BLaER1 (cell line): ENCODE measurements around the gene MYOZ2.

Experiments
- H3K27ac ChIP-seq: shearing (Covaris generic); formaldehyde crosslinking; 2 replicates; pipeline ENCODE4 v1.8.1; 2022
- H3K27me3 ChIP-seq: shearing (Covaris generic); formaldehyde crosslinking; 2 replicates; pipeline ENCODE4 v1.8.1; 2022
- H3K36me3 ChIP-seq: shearing (Covaris generic); formaldehyde crosslinking; 2 replicates; pipeline ENCODE4 v1.8.1; 2022
- H3K4me1 ChIP-seq: shearing (Covaris generic); formaldehyde crosslinking; 2 replicates; pipeline ENCODE4 v1.8.1; 2022
- H3K4me2 ChIP-seq: shearing (Covaris generic); formaldehyde crosslinking; 2 replicates; pipeline ENCODE4 v1.8.1; 2022
- H3K4me3 ChIP-seq: shearing (Covaris generic); formaldehyde crosslinking; 2 replicates; pipeline ENCODE4 v1.8.1; 2022
- H3K9ac ChIP-seq: shearing (Covaris generic); formaldehyde crosslinking; 2 replicates; pipeline ENCODE4 v1.8.1; 2022
- H3K9me3 ChIP-seq: shearing (Covaris generic); formaldehyde crosslinking; 2 replicates; pipeline ENCODE4 v1.8.1; 2022
- H4K20me1 ChIP-seq: shearing (Covaris generic); formaldehyde crosslinking; 2 replicates; pipeline ENCODE4 v1.8.1; 2022
- Cebpa-rat ChIP-seq: shearing (Covaris generic); IDR thresholded peaks from 2 replicates; pipeline ENCODE4 v1.8.1; 2022

Gene MYOZ2

GRCh38 chr4:119135721-119136121 is at the start of gene MYOZ2:
Gene MYOZ2 (plus strand): TSS chr4:119135832. CDS start chr4:119136526, 694 bp downstream.
- H3K4me2 ChIP-seq: no peak within 1 kb of the TSS
- no peaks in the 10 kb centered on the region for H3K36me3 ChIP-seq
- no peaks in the 10 kb centered on the region for H4K20me1 ChIP-seq
- no peaks in the 10 kb centered on the region for H3K27me3 ChIP-seq
- H3K9ac ChIP-seq: no peak within 1 kb of the TSS
- H3K9me3 ChIP-seq: no peaks in the 10 kb centered on the region
- TF ChIP-seq Cebpa-rat: no peak
- H3K27ac ChIP-seq: no peak within 1 kb of the TSS
- peaks cover 28% of the 10 kb centered on the region for H3K4me1 ChIP-seq
- no peak within 1 kb of the TSS for H3K4me3 ChIP-seq

DNA sequence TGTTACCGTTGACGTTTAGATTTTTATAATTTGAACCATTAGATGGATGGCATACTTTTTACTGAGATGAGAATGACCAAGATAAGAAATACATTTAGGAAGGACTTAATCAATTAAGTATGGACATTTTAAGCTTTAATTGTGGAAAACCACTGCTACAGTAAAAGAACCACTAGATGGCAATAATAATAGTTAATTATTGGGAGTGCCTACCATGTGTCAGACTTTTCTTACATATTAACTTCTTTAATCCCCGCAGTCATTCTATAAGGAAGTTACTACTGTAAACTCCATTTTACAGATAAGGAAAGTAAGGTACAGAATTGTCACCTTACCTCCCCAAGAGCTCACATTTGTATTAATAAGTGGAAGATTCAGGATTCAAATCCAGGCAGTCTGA is 48.5 kb upstream of the MYOZ2 start:
- H3K9me3 ChIP-seq: no peaks in the 10 kb centered on the region
- H4K20me1 ChIP-seq: no peaks in the 10 kb centered on the region
- peaks cover 5% of the 10 kb centered on the region for H3K4me1 ChIP-seq
- no peak overlapping the region for H3K4me3 ChIP-seq
- H3K9ac ChIP-seq: no peak overlapping the region
- no peaks in the 10 kb centered on the region for H3K36me3 ChIP-seq
- TF ChIP-seq Cebpa-rat: no peak
- H3K4me2 ChIP-seq: no peak overlapping the region
- H3K27me3 ChIP-seq: no peaks in the 10 kb centered on the region
- H3K27ac ChIP-seq: no peak overlapping the region

GRCh38 chr4:119087656-119088055 is 48.0 kb upstream of the MYOZ2 start:
- H3K36me3 ChIP-seq: no peaks in the 10 kb centered on the region
- TF ChIP-seq Cebpa-rat: no peak
- H4K20me1 ChIP-seq: no peaks in the 10 kb centered on the region
- H3K27me3 ChIP-seq: no peaks in the 10 kb centered on the region
- H3K4me1 ChIP-seq: peaks cover 5% of the 10 kb centered on the region
- no peak overlapping the region for H3K27ac ChIP-seq
- H3K4me3 ChIP-seq: no peak overlapping the region
- 0 out of 2 replicates have a peak overlapping the region, but pooled peaks have one; percentile 2 for H3K4me2 ChIP-seq
- H3K9me3 ChIP-seq: no peaks in the 10 kb centered on the region
- H3K9ac ChIP-seq: no peak overlapping the region

- H3K9me3 ChIP-seq: no peaks in the 10 kb centered on the region
- no peak overlapping the region for H3K4me3 ChIP-seq
- H3K36me3 ChIP-seq: no peaks in the 10 kb centered on the region
- no peak overlapping the region for H3K27ac ChIP-seq
- TF ChIP-seq Cebpa-rat: no peak
- H3K4me1 ChIP-seq: no peaks in the 10 kb centered on the region
- no peaks in the 10 kb centered on the region for H3K27me3 ChIP-seq
- H4K20me1 ChIP-seq: no peaks in the 10 kb centered on the region
- no peak overlapping the region for H3K9ac ChIP-seq
- H3K4me2 ChIP-seq: no peak overlapping the region
Observed at GRCh38 chr4:119093042-119093827, 42.4 kb upstream of the MYOZ2 start.

DNA sequence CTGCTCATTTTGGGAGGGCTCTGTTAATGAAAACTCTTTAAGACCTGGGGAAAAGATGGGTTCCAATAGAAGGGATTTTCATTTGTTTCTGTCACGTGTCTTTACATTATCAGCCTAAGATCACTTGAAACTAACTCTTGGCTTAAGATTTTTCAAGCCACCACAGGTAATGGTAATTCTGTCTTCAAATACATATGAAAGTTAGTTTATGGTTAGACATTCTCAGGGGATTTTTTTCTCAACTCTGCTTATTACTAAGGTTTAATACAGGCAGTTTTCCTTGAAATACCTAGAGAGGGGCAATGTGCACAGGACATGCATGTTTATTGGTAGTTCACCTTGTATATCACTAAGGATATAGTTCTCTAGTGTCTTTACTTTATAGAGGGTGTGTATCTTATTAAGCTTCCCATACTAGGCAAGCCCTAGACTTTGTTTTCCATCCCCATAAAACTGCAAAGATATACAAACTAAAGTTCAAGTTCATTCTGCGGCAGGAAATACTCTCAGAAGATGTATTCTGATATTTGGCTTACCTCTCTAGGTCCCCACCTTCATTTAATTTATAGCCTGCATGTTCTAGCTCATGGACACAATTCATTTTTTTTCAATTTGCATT is 38.2 kb upstream of the MYOZ2 start:
- Histone ChIP-seq H3K36me3 (no peaks in the 10 kb centered on the region), H3K27ac (no peak overlapping the region), H3K9ac (no peak overlapping the region), H3K4me3 (no peak overlapping the region), H3K9me3 (no peaks in the 10 kb centered on the region), H3K4me2 (no peak overlapping the region), H3K27me3 (no peaks in the 10 kb centered on the region), H3K4me1 (no peaks in the 10 kb centered on the region), H4K20me1 (no peaks in the 10 kb centered on the region)
- no peak for TF ChIP-seq Cebpa-rat

DNA sequence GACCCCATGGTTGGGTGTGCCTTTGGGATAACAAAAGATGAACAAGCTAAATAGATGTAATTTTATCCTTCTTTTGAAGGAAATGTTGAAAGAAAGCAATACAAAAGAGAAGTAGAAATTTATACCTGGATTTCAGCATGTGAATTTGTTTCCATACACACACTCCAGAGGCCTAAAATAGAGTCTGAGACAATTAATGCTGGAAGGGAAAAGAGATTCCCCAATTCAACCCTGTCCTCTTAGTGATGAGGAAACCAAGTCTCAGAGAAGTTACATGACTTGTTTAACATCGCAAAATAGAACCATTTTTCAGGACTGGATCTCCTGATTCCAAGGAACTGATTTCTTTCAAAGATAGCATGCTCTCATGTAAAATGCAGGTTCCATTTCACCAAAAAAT is 37.3 kb upstream of the MYOZ2 start:
- H3K9ac ChIP-seq: no peak overlapping the region
- no peaks in the 10 kb centered on the region for H4K20me1 ChIP-seq
- TF ChIP-seq Cebpa-rat: no peak
- H3K27ac ChIP-seq: no peak overlapping the region
- no peaks in the 10 kb centered on the region for H3K27me3 ChIP-seq
- no peak overlapping the region for H3K4me2 ChIP-seq
- no peaks in the 10 kb centered on the region for H3K9me3 ChIP-seq
- no peaks in the 10 kb centered on the region for H3K36me3 ChIP-seq
- H3K4me1 ChIP-seq: no peaks in the 10 kb centered on the region
- no peak overlapping the region for H3K4me3 ChIP-seq

DNA sequence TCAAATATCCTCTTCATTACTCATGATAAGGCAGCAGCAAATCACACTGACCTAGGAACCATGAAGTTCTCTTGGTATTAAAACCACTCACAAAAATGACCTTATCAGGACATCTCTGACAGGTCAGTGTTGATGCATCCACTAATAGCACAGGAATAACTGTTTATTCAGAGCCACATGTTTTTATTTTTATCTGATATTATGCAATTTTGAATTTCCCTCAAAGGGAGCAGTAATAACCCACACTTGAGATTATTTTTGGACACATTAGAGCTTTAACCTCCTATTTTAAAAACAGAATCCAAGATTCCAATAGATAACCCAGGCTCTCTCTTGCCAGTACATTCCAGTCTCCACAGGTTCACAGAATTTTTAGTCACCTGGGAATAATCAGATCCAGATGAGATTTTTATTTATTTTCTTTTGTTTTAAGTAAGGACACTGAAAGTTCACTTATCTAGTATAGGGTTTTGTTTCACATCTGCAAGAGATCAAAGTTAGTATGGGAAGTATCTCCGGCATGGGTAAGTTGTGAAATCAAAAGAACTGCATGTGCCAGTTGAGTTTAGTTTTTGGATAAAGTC is 36.3 kb upstream of the MYOZ2 start:
- H3K4me2 ChIP-seq: no peak overlapping the region

GRCh38 chr4:119100655-119101054 is 35.0 kb upstream of the MYOZ2 start:
- Histone ChIP-seq H3K27me3 (no peaks in the 10 kb centered on the region), H3K9me3 (no peaks in the 10 kb centered on the region), H3K4me2 (no peak overlapping the region), H3K9ac (no peak overlapping the region), H3K4me3 (no peak overlapping the region), H3K4me1 (0 out of 2 replicates have a peak, but pooled peaks cover 1% of the 10 kb centered on the region), H3K27ac (no peak overlapping the region), H4K20me1 (no peaks in the 10 kb centered on the region), H3K36me3 (no peaks in the 10 kb centered on the region)
- TF ChIP-seq Cebpa-rat: no peak

More for the DNA sequence above, 36.3 kb upstream of the MYOZ2 start:
- no peaks in the 10 kb centered on the region for H3K9me3 ChIP-seq
- no peak overlapping the region for H3K4me3 ChIP-seq
- no peak overlapping the region for H3K9ac ChIP-seq
- no peaks in the 10 kb centered on the region for H3K27me3 ChIP-seq
- no peak for TF ChIP-seq Cebpa-rat
- H3K27ac ChIP-seq: no peak overlapping the region
- H3K4me1 ChIP-seq: no peaks in the 10 kb centered on the region
- no peaks in the 10 kb centered on the region for H4K20me1 ChIP-seq
- no peaks in the 10 kb centered on the region for H3K36me3 ChIP-seq

DNA sequence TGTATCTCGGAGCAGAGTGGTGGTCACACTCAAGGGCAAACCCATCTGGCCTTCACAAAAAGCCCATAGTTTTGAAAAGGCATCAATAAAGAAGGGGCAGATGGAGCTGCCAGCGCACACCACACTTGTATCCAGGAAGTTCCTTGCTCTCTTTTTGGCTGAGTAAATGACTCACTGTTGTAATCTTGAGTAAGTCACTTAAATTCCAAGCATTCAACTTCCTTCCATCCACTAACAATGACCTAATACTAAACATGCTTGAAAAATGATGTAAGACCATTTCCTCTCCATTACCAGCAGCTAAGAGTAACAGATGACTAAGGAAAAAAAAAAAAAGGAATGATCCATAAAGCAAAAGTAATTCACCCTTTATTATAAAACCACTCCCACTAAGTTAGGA is 32.4 kb upstream of the MYOZ2 start:
- H3K4me2 ChIP-seq: no peak overlapping the region
- 0 out of 2 replicates have a peak, but pooled peaks cover 3% of the 10 kb centered on the region for H3K4me1 ChIP-seq
- H3K9me3 ChIP-seq: no peaks in the 10 kb centered on the region
- no peak overlapping the region for H3K27ac ChIP-seq
- H4K20me1 ChIP-seq: no peaks in the 10 kb centered on the region
- H3K27me3 ChIP-seq: no peaks in the 10 kb centered on the region
- H3K9ac ChIP-seq: no peak overlapping the region
- no peak overlapping the region for H3K4me3 ChIP-seq
- H3K36me3 ChIP-seq: no peaks in the 10 kb centered on the region
- no peak for TF ChIP-seq Cebpa-rat

GRCh38 chr4:119104644-119105273 is 30.9 kb upstream of the MYOZ2 start:
- Histone ChIP-seq H3K4me1 (0 out of 2 replicates have a peak, but pooled peaks cover 3% of the 10 kb centered on the region), H3K27me3 (no peaks in the 10 kb centered on the region)
- TF ChIP-seq Cebpa-rat: no peak

More at GRCh38 chr4:119104644-119105273, 30.9 kb upstream of the MYOZ2 start:
- Histone ChIP-seq H3K9me3 (no peaks in the 10 kb centered on the region), H3K9ac (no peak overlapping the region), H3K36me3 (no peaks in the 10 kb centered on the region), H3K27ac (no peak overlapping the region), H3K4me3 (no peak overlapping the region), H4K20me1 (no peaks in the 10 kb centered on the region), H3K4me2 (no peak overlapping the region)
